Cardiac fibroblast (primary cell): Measurements from ENCODE around the gene PCTP.

Experiments used
- DNase-seq, 2 donors: peaks; one replicate each; pipeline versions ENCODE4 v3.0.0 to v3.0.0-alpha.2; 2010; ENCODE audit warnings: low read depth in 2 of 2
- H3K4me3 ChIP-seq, 2 donors: replicated peaks in 1 of 2; 1 replicate in 1 of 2; 2 replicates in 1 of 2; pipeline ENCODE4 v1.5.1; 2011; ENCODE audit warnings: low read depth in 2 of 2, low read length in 2 of 2, mild to moderate bottlenecking in 2 of 2, moderate library complexity in 1 of 2
- CTCF ChIP-seq: IDR thresholded peaks from one replicate; pipeline ENCODE4 v1.5.1; 2011; ENCODE audit warnings: low read depth, mild to moderate bottlenecking, low read length, inconsistent platforms

The PCTP gene

GRCh38 chr17:55734128-55734781, 16.6 kb upstream of the PCTP start:
- TF ChIP-seq CTCF, result no peak
- peak in 1 of 2 donors; percentile 45 for DNase-seq

GRCh38 chr17:55735731-55736405, 15.0 kb upstream of the PCTP start:
- TF ChIP-seq CTCF, result peak; percentile 81
- DNase-seq, result peak; percentile 76 to 78
- no peak overlapping the region for H3K4me3 ChIP-seq

More at GRCh38 chr17:55734128-55734781, 16.6 kb upstream of the PCTP start:
- no peak overlapping the region for H3K4me3 ChIP-seq

DNA sequence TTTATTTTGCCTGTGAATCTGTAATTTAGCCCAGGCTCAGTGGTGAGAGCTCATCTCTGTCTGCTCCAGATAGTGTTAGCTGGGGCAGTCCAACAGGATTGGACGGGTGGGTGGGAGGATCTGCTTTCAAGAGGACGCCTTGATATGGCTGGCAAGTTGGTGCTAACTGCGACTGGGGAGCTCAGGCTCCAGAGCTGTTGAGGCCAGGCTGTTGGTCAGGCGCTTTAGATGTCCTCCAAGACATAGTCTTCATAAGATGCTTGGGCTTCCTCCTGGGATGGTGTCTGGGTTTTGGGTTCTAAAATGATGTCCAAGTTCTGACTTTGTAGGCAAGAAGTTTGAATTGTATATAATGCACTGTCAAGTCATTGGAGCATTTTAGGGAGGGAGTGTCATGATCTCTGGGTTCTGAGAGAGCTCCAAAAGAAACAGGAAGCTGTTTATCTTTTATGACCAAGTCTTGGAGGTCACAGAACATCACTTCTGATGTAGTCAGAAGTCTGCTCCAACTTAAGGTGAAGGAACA, 12.8 kb upstream of the PCTP start:
- no peak overlapping the region for H3K4me3 ChIP-seq
- no peak for DNase-seq
- TF ChIP-seq CTCF, result no peak

DNA sequence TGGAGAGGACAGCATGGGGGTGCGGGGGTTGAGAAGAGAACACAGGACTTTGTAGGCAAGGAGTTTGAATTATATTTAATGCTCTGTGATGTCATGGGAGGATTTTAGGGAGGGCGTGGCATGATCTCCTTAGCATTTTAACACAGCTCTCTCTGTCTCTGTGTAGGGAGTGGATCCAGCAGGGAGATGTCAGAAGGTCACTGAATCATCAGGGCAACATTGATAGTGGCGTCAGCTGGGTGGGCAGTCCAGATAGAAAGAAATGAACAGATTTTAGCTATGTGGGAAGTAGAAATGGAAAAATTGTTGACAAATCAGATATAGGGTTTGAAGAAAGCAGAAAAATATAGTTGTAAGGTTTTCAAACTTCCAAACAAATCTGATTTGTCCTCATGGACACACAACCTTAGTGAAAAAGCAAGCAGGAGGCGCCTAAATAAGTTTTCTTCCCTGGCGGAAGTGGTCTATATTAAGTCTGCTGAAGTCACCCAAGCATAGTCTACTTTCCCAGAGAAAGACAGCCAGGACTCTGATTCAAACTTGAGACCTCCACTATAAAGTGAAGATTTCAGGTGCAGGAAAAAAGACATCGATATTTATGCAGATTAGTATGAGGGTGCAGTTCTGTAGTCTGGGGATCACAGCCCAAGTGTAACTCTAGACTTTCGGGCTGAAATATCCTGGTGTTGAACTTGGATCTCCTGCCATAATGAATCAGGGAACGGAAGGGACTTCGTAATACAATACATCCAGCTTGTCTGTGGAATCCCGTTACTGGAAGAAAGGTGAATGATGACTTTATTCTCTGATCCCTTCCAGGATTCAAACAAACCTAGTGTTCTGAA, 10.1 kb upstream of the PCTP start:
- TF ChIP-seq CTCF, result no peak
- no peak overlapping the region for H3K4me3 ChIP-seq
- no peak for DNase-seq

DNA sequence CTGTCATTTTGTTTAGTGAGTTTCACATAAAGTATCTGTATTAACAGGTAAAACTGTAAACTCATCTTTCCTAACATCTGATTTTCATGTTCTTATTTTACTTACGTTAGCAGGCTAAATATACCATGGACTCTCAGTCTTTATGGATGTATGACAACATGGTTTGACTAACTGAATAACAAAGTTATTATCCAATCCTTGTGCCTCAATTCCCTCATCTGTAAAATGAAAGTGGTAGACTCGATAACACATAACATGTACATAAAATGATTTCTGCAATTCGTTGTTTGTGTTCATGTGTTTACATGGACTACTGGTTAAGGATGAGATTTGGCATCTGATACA, 9.5 kb upstream of the PCTP start:
- DNase-seq, result no peak
- TF ChIP-seq CTCF, result no peak

GRCh38 chr17:55742272-55743102, 8.4 kb upstream of the PCTP start:
- no peak for DNase-seq
- no peak for TF ChIP-seq CTCF
- no peak overlapping the region for H3K4me3 ChIP-seq

More for the DNA sequence above, 9.5 kb upstream of the PCTP start:
- no peak overlapping the region for H3K4me3 ChIP-seq
